GM20000 (cell line): ENCODE results near the gene SYNPO2.

ENCODE experiments used
- DNase-seq: peaks from one replicate; pipeline ENCODE4 v3.0.0; 2012; ENCODE audit warnings: low spot score
- TF ChIP-seq, protein P1 (sequence below): IDR thresholded peaks from 2 replicates; pipeline ENCODE4 v1.5.1; 2012; ENCODE audit warnings: mild to moderate bottlenecking, control low read depth; ENCODE audit errors: extremely low read depth, missing control alignments

SYNPO2 gene

DNA sequence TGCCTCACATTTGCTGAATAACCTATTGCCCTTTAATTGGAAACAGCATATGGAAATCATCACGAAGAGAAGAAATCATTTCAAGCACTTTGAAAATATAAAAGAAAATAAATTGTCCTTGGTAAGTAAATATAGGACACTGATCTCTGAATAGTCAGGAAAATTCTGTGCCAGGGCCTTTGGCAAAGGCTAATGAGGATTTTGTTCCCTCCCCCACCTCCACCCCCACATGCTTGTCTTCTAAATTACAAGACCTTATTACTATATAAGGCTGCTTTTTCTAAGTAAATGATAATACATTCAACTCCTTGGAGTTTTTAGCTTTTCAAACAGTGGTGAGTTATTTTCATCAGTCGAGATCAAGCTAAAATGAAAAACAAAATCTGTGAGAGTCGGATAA lies 15.8 kb downstream of the SYNPO2 start:
- DNase-seq = no peak
- TF ChIP-seq, protein P1, sequence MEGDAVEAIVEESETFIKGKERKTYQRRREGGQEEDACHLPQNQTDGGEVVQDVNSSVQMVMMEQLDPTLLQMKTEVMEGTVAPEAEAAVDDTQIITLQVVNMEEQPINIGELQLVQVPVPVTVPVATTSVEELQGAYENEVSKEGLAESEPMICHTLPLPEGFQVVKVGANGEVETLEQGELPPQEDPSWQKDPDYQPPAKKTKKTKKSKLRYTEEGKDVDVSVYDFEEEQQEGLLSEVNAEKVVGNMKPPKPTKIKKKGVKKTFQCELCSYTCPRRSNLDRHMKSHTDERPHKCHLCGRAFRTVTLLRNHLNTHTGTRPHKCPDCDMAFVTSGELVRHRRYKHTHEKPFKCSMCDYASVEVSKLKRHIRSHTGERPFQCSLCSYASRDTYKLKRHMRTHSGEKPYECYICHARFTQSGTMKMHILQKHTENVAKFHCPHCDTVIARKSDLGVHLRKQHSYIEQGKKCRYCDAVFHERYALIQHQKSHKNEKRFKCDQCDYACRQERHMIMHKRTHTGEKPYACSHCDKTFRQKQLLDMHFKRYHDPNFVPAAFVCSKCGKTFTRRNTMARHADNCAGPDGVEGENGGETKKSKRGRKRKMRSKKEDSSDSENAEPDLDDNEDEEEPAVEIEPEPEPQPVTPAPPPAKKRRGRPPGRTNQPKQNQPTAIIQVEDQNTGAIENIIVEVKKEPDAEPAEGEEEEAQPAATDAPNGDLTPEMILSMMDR = no peak

DNA sequence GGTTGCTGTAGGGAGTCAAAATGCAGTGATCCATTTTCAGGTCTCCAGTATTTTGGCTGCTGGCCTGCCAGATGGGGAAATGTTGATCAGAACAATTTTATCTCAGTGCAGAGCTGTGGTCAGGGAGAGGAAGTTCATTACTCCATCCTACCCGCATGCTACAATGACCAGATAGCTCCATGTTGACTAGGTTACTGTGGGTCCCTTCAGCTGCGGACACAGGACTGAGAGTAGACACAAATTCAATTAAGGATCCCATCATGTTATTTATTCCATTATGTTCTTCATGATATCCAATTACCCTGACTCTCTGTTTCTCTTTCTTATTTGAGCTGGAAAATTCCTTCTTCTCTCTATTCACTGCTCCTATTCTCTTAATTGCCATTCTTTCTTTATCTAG lies 16.3 kb downstream of the SYNPO2 start:
- DNase-seq = no peak
- TF ChIP-seq, protein P1 = no peak

DNA sequence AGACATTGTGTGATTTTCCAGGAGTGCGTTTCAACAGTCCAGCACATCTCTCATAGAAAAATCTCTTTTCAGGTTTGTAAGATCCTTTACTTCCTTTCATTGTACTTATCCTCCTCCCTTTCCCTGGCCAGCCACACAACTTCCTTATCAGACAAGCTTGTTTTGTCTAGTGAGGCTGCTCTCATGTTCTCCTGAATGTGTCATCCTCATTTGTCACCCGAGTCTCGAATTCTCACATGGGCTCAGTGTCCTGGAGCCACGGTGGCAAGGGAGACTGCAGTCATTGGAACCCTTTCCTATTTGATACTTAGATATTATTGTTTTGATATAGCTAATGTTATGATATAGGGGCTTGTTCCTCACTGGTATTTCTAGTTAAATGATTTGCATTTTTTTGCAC lies 16.9 kb downstream of the SYNPO2 start:
- TF ChIP-seq, protein P1 = no peak
- no peak for DNase-seq

DNA sequence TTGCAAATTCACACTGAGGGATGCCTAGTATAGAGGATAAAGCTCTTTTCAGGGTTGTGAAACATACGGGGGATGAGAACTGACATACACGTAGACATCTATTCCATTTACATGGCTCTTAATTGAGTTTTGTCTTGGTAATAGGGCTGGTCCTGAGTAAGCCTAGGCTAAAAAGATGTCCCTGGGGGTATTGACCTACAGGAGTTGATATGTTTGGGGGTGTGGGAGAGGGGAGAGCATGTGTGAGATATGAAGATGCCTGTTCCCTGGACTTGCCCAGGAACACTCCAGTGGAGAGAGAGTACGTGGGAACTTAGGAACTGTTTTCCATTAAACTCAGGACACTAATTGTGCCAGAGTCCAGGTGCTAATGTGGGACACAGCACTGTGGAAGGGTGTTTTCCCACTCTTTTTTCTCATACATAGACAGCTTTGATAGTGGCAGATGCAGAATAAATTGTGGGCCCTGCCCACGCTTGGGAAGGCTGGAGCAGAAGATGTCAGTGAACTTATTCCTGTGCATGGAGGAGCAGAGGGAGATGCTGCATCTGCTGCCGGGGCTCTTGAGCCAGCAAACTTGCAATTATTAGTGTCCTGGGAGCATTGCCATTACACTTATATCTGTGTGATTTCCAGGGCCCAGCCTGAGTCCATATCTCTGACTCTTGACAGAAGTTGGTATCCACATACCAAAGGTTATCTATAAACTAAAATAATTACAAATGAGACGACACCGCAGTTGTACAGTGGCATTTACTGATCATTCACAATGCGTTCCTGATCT lies 20.7 kb downstream of the SYNPO2 start:
- no peak for DNase-seq
- TF ChIP-seq, protein P1 = no peak

DNA sequence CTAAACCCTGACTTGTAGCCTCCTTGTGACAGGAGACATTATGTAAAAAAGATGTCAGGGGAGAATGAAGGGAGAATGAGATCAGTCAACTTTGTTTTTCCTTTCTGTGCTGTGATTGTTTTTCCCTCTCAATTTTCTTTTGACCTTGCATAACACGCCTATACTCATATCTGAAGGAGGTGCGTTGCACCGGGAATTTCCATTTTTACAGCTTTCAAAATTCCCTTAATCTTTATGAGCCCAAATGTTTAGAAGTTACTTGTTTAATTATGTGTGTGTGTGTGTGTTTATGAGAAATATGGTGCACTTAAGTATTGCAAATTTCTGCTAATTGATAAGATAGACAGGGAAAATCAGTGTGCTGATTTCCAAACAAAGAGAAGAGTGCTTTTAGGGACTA lies 21.6 kb downstream of the SYNPO2 start:
- no peak for DNase-seq
- TF ChIP-seq, protein P1 = no peak

DNA sequence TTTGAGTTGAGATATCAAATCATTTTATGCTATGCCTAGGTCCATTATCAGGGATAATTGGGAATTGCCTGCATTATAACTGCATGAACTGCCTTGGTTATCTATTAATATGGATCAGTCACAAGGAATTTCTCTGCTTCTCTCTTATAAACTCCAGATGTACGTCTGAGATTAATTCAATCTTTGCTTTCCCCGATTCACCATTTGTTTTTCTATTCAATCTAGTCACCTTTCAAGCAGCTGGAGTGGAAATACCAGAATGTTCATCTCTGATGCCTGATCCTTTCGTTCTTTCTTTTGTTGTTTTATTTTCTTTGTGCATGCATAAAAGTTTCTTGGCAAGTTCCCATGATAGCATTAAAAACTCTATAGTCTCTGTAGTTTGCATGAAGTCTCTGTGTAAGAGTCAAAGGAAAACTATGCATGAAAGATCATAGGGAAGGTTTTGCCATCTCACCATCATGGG lies 22.6 kb downstream of the SYNPO2 start:
- no peak for DNase-seq

DNA sequence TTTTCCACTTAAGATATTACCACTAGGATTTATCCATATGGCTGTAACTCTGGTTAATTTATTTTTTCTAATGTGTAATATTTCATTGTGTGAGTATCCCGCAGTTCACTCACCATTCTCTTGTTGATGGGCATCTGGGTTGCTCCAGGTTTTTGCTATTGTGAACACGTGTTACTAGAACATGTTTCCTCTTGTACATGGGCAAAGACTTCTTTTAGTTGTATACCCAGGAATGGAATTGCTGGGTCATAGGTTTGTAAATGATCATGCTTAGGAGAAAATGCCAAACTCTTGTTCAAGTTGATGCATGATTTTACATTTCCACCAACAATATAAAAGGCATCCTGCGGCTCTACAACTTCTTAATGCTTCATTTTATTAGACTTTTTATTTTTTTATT lies 26.8 kb downstream of the SYNPO2 start:
- DNase-seq = no peak
- TF ChIP-seq, protein P1 = no peak

More for the DNA sequence above, 22.6 kb downstream of the SYNPO2 start:
- TF ChIP-seq, protein P1 = no peak
